H1 (cell line): ENCODE measurements around the gene MYOM3. TPM values are rescaled to one million over a fixed set of nuclear protein-coding genes. Genes with fewer than 3 reads are reported as not detected.

Experiments
- CTCF ChIA-PET: fragments of 300-600 bp; sonication (Branson Sonifier 250); formaldehyde crosslinking; loops from one replicate; lab custom pipeline; 2021; ENCODE audit not compliant: partially characterized antibody; lab: Charles Lee
- POLR2A ChIA-PET: fragments of 300-600 bp; sonication (Branson Sonifier 250); formaldehyde crosslinking; loops from one replicate; lab custom pipeline; 2021; ENCODE audit warnings: inconsistent platforms; ENCODE audit not compliant: partially characterized antibody; lab: Charles Lee
- DNase-seq, 2 experiments: peaks; one replicate each; pipeline versions ENCODE4 v3.0.0 to v3.0.0-alpha.2; 2010 to 2022; ENCODE audit warnings: low spot score in 2 of 2, low read depth in 1 of 2, mixed read lengths in 1 of 2
- FAIRE-seq: peaks from 2 replicates; lab custom pipeline; 2011; peaks lifted over from hg19 to GRCh38; lab: Jason Lieb, UNC
- H2AFZ ChIP-seq: 2 replicates; pipeline ENCODE4 v1.8.1; 2012; ENCODE audit warnings: low read length, inconsistent platforms
- H2AK5ac ChIP-seq: 2 replicates; pipeline ENCODE4 v1.6.1; 2013; ENCODE audit warnings: low read depth, low read length
- H2BK120ac ChIP-seq: replicated peaks from 2 replicates; pipeline ENCODE3; 2013; ENCODE audit warnings: low read depth, low read length, inconsistent platforms
- H2BK12ac ChIP-seq: 2 replicates; pipeline ENCODE4 v1.6.1; 2013; ENCODE audit warnings: low read depth, low read length
- H2BK15ac ChIP-seq: 2 replicates; pipeline ENCODE4 v1.6.1; 2013; ENCODE audit warnings: low read length
- H2BK20ac ChIP-seq: 2 replicates; pipeline ENCODE4 v1.6.1; 2013; ENCODE audit warnings: low read length
- H2BK5ac ChIP-seq: 2 replicates; pipeline ENCODE4 v1.6.1; 2013; ENCODE audit warnings: low read depth, low read length
- H3K14ac ChIP-seq: 2 replicates; pipeline ENCODE4 v1.6.1; 2013; ENCODE audit warnings: inconsistent platforms; ENCODE audit not compliant: insufficient read length
- H3K18ac ChIP-seq: 2 replicates; pipeline ENCODE4 v1.6.1; 2013; ENCODE audit warnings: low read length; ENCODE audit errors: extremely low read depth
- H3K23ac ChIP-seq: 2 replicates; pipeline ENCODE4 v1.6.1; 2013; ENCODE audit warnings: inconsistent platforms; ENCODE audit not compliant: insufficient read length
- H3K23me2 ChIP-seq: 2 replicates; pipeline ENCODE4 v1.6.1; 2013; ENCODE audit warnings: low read depth, low read length
- H3K27ac ChIP-seq: 2 replicates; pipeline ENCODE4 v1.6.1; 2011; ENCODE audit warnings: low read depth, low read length, inconsistent platforms
- H3K27me3 ChIP-seq, 4 experiments: replicated peaks in 1 of 4; 1 replicate in 1 of 4; 2 replicates in 3 of 4; pipeline versions ENCODE4 v1.6.1 to v1.8.1; 2011 to 2013; ENCODE audit warnings: low read length in 3 of 4, mild to moderate bottlenecking in 3 of 4, inconsistent platforms in 2 of 4, mixed read lengths in 2 of 4, moderate library complexity in 1 of 4; ENCODE audit not compliant: control insufficient read depth in 3 of 4, insufficient read depth in 3 of 4; ENCODE audit errors: extremely low read depth in 1 of 4
- H3K36me3 ChIP-seq, 4 experiments: 2 replicates each; pipeline versions ENCODE4 v1.6.1 to v1.8.1; 2011 to 2013; ENCODE audit warnings: mild to moderate bottlenecking in 4 of 4, low read length in 3 of 4, moderate library complexity in 2 of 4, control low read depth in 1 of 4, inconsistent platforms in 1 of 4; ENCODE audit not compliant: insufficient read depth in 4 of 4, control insufficient read depth in 2 of 4
- H3K4ac ChIP-seq: replicated peaks from 2 replicates; pipeline ENCODE3; 2013; ENCODE audit warnings: low read length, low read depth, mixed read lengths, inconsistent platforms; ENCODE audit not compliant: insufficient read length
- H3K4me1 ChIP-seq, 4 experiments: replicated peaks in 1 of 4; 1 replicate in 1 of 4; 2 replicates in 3 of 4; pipeline versions ENCODE4 v1.6.1 to v1.8.1; 2011 to 2013; ENCODE audit warnings: low read length in 3 of 4, inconsistent platforms in 2 of 4, mixed read lengths in 1 of 4; ENCODE audit not compliant: insufficient read depth in 4 of 4, control insufficient read depth in 3 of 4
- H3K4me2 ChIP-seq, 2 experiments: 2 replicates each; pipeline versions ENCODE4 v1.6.1 to v1.8.1; 2011 to 2013; ENCODE audit warnings: low read depth in 2 of 2, low read length in 2 of 2, control low read depth in 1 of 2, inconsistent platforms in 1 of 2, mild to moderate bottlenecking in 1 of 2; ENCODE audit not compliant: insufficient read depth in 1 of 2
- H3K4me3 ChIP-seq, 4 experiments: fragments of 200-600, 300-600 bp in 1 of 4; sonication (generic), shearing (Covaris generic), sonication (Bioruptor Twin) in 1 of 4; 2 replicates each; pipeline versions ENCODE4 v1.5.1 to v1.8.1; 2011 to 2016; ENCODE audit warnings: low read length in 4 of 4, low read depth in 3 of 4, control low read depth in 2 of 4, inconsistent platforms in 2 of 4, mild to moderate bottlenecking in 2 of 4, mixed read lengths in 1 of 4, moderate library complexity in 1 of 4; ENCODE audit not compliant: insufficient read depth in 2 of 4; ENCODE audit errors: extremely low read depth in 1 of 4
- H3K56ac ChIP-seq: replicated peaks from 2 replicates; pipeline ENCODE3; 2013; ENCODE audit warnings: low read depth, mild to moderate bottlenecking, mixed read lengths, low read length, inconsistent platforms; ENCODE audit not compliant: insufficient read length
- H3K79me1 ChIP-seq: 2 replicates; pipeline ENCODE4 v1.6.1; 2013; ENCODE audit warnings: low read depth, low read length, control low read depth
- H3K79me2 ChIP-seq, 2 experiments: 2 replicates each; pipeline versions ENCODE4 v1.6.1 to v1.8.1; 2012 to 2013; ENCODE audit warnings: low read length in 2 of 2, mild to moderate bottlenecking in 2 of 2, inconsistent platforms in 1 of 2; ENCODE audit not compliant: insufficient read depth in 2 of 2, control insufficient read depth in 1 of 2
- H3K9ac ChIP-seq, 4 experiments: replicated peaks in 1 of 4; 1 replicate in 1 of 4; 2 replicates in 3 of 4; pipeline versions ENCODE4 v1.6.1 to v1.8.1; 2011 to 2013; ENCODE audit warnings: low read depth in 3 of 4, low read length in 3 of 4, control low read depth in 2 of 4, mild to moderate bottlenecking in 2 of 4, moderate library complexity in 2 of 4, inconsistent platforms in 1 of 4; ENCODE audit errors: extremely low read depth in 1 of 4
- H3K9me3 ChIP-seq, 2 experiments: 2 replicates each; pipeline versions ENCODE4 v1.6.1 to v1.8.1; 2012 to 2013; ENCODE audit warnings: mild to moderate bottlenecking in 2 of 2, moderate library complexity in 2 of 2, control low read depth in 1 of 2, inconsistent platforms in 1 of 2, low read depth in 1 of 2, low read length in 1 of 2, mixed read lengths in 1 of 2; ENCODE audit not compliant: insufficient read depth in 2 of 2
- H4K20me1 ChIP-seq, 2 experiments: replicated peaks in 1 of 2; 2 replicates each; pipeline versions ENCODE3 to v1.8.1; 2011 to 2013; ENCODE audit warnings: inconsistent platforms in 2 of 2, low read length in 2 of 2, mild to moderate bottlenecking in 1 of 2; ENCODE audit not compliant: insufficient read depth in 2 of 2, control insufficient read depth in 1 of 2
- H4K5ac ChIP-seq: 2 replicates; pipeline ENCODE4 v1.6.1; 2013; ENCODE audit warnings: low read length, low read depth, mixed read lengths, inconsistent platforms; ENCODE audit not compliant: insufficient read length
- H4K8ac ChIP-seq: 2 replicates; pipeline ENCODE4 v1.8.0; 2013; ENCODE audit warnings: mild to moderate bottlenecking, moderate library complexity, low read length, inconsistent platforms; ENCODE audit not compliant: insufficient read depth; ENCODE audit errors: extremely low read depth
- H4K91ac ChIP-seq: replicated peaks from 2 replicates; pipeline ENCODE3; 2013; ENCODE audit warnings: low read length, mixed read lengths, inconsistent platforms; ENCODE audit not compliant: insufficient read length
- FOSL1 ChIP-seq: IDR thresholded peaks from 2 replicates; pipeline ENCODE4 v1.6.1; 2011; ENCODE audit warnings: mild to moderate bottlenecking, low read depth, low read length, moderate library complexity; ENCODE audit not compliant: insufficient read depth
- RFX5 ChIP-seq: IDR thresholded peaks from 2 replicates; pipeline ENCODE4 v1.6.1; 2011; ENCODE audit warnings: low read depth, low read length, improper control_type of control experiment, borderline replicate concordance
- RXRA ChIP-seq: IDR thresholded peaks from 2 replicates; pipeline ENCODE4 v1.6.1; 2011; ENCODE audit warnings: low read depth, mild to moderate bottlenecking, low read length, moderate library complexity; ENCODE audit not compliant: insufficient read depth
- WGBS, 2 experiments: shearing (Covaris generic) in 1 of 2; methylation state at CpG; one replicate each; pipeline versions ENCODE4 v1.1.6 to v1.1.7; 2013 to 2015; ENCODE audit warnings: low lambda C conversion rate in 2 of 2, mixed read lengths in 2 of 2, inconsistent platforms in 1 of 2, low coverage in 1 of 2, missing lambda C conversion rate in 1 of 2; ENCODE audit not compliant: insufficient replicate concordance in 2 of 2, insufficient coverage in 1 of 2, insufficient read length in 1 of 2; ENCODE audit errors: extremely low coverage in 1 of 2, missing lambda C conversion rate in 1 of 2; 5-methylcytosine and 5-hydroxymethylcytosine counted together
- polyA plus RNA-seq, 7 experiments: library from polyadenylated mRNA; depleted of rRNA in 3 of 7; stranded (reverse) in 5 of 7; unstranded in 2 of 7; fragments of >200 nt in 5 of 7; fragments of 200-250 nt in 2 of 7; gene quantifications; 1 replicate in 5 of 7; 2 replicates in 1 of 7; 4 replicates in 1 of 7; pipeline versions ENCODE4 v1.2.1 to v1.2.3, GENCODE V29; 2011 to 2013; ENCODE audit warnings: missing spikeins in 2 of 7, mixed read lengths in 2 of 7
- total RNA-seq: library from RNA; stranded (reverse); fragmentation: NEBNext Ultra II Directional; extraction: Animal tissue kit (Norgen Biotek cat#: 25700); gene quantifications from 2 replicates; pipeline ENCODE4 v1.2.1, GENCODE V29; 2021

Gene MYOM3
- total and polyA plus RNA-seq, 2 of the 8 experiments (the other 6 are each of a cell fraction or from before 2014, with no cell fraction given), result 0.08 to 0.09 TPM

- DNase-seq, result no peak
- TF ChIP-seq FOSL1 (no peak), RFX5 (no peak), RXRA (no peak)
Observed at GRCh38 chr1:24048205-24048869, 63.6 kb downstream of the MYOM3 start.

More at GRCh38 chr1:24048205-24048869, 63.6 kb downstream of the MYOM3 start:
- Histone ChIP-seq H2AFZ (no peak overlapping the region), H3K4me2 (no peak overlapping the region), H4K8ac (no peak overlapping the region), H3K36me3 (no peaks in the 10 kb centered on the region), H2BK5ac (no peak overlapping the region), H2BK15ac (no peak overlapping the region), H3K9me3 (no peaks in the 10 kb centered on the region), H3K23me2 (no peaks in the 10 kb centered on the region), H3K4ac (no peak overlapping the region), H3K9ac (no peak overlapping the region), H3K14ac (no peak overlapping the region), H3K4me3 (no peak overlapping the region), H4K20me1 (no peaks in the 10 kb centered on the region), H2BK120ac (no peak overlapping the region), H2BK20ac (no peak overlapping the region), H3K79me1 (no peaks in the 10 kb centered on the region), H3K4me1 (no peaks in the 10 kb centered on the region; a peak in 1 of 7 replicates), H3K18ac (no peak overlapping the region), H3K79me2 (no peaks in the 10 kb centered on the region), H4K5ac (no peak overlapping the region), H3K56ac (no peak overlapping the region), H3K23ac (no peak overlapping the region), H4K91ac (no peak overlapping the region), H2AK5ac (no peak overlapping the region), H2BK12ac (no peak overlapping the region), H3K27ac (no peak overlapping the region), H3K27me3 (no peaks in the 10 kb centered on the region)
- ChIA-PET CTCF (interaction anchor here (0.8 kb wide), 1 partner anchor 186 kb away, joined by 4 read pairs; no protein-coding TSS in a partner anchor), POLR2A (interaction anchor here (0.6 kb wide), 1 partner anchor 338 kb away, joined by 3 read pairs; no protein-coding TSS in a partner anchor)
- no peak for FAIRE-seq
- WGBS, 2 experiments, result 80% methylated on average over 6 of the region's 6 CpGs; no CpG with 5 or more reads in 1 of the 2 experiments
